HuH-7 (cell line): ENCODE measurements around the gene ADAMTSL1.

Experiments used
- DNase-seq: peaks from one replicate; pipeline ENCODE4 v3.0.0; 2011; ENCODE audit warnings: low spot score

ADAMTSL1 gene

DNA sequence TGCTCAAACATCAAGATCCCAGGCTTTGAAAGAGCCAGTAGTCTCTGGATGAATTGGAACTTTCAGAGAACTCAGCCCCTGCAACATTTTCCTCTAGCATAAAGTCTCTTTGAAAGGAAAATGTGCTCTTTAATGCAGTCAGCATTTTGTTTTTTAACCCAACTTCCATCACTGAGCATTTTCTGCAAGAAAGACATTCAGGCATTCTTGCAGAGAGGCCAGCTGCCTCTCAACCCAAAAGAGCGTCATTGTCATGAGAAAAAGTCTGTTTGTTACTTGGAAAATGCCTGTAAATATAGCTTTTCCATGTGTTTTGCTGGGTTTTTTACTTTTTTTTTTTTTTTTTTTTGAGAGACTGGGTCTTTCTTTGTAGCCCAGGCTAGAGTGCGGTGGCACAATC lies 225.0 kb downstream of the ADAMTSL1 start:
- no peak for DNase-seq

DNA sequence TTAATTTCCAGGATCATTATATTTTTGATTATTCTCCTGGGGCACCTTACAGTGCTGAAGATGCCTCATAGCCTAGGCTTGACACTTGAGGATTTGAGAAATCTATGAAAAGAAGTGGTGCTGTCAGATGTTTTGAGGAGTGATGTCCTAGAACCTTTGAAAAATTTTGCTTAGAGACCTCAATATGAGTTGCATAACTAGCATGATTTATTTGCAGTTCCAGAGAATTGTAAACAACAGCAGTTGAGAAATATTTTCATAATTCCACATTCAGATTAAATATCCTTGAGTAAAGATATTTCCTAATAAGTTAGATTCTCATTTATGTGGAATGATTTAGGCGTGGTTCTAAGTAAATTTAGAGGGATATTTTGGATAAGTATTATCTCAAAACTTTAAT lies 225.8 kb downstream of the ADAMTSL1 start:
- no peak for DNase-seq

- DNase-seq, result no peak
Observed at GRCh38 chr9:18700714-18701113, 226.8 kb downstream of the ADAMTSL1 start.

DNA sequence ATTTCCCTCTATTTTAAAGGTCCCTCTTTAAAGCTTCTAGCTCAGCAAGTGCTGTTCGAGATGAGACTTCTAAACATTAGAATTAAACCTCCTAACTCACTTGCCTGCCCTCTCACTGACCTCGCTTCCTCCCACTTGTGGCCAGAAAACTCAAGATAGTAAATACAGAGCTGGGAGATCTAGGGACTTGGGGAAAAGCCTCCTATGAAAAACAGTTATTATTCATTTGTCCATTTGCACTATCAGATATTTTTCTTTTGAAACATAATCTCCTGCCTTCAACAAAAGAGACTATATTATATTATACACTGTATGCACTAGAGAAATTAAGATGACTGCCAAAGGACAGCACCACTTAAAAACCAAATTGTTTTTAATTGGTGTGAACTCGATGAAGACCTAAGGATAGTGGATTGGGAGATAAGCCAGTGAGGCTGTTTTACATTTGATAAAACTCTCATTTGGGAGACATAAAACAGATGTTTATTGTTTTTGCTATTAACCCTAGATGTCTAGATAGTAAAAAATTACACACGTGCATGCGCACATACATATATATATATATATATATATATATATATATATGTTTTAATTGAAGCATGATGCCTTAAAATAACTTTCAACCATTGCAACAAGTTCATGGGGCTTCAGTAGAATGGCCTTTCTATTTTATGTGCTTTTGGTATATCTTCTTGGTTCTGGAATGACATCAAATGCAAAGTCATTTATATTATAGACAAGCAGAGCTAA lies 229.4 kb downstream of the ADAMTSL1 start:
- DNase-seq, result no peak

DNA sequence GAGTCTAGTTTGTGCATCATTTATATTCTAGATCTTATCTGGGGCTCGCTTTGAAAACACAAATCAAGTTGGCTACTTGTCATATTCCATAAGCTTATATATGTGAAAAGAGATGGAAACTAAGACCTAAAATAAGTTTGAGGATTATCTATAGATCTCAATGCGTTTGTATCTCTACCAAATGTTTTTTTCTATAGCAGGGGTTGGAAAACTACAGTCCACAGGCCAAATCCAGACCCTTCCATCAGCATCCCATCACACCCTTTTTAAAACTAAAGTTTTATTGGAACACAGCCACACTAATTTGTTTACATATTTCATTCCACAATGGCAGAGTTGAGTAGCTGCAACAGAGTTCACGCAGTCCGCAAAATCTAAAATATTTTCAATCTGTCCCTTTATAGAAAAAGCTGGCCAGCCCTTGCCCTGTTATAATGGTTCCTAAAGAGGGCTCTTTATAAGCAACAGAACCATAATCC lies 230.0 kb downstream of the ADAMTSL1 start:
- DNase-seq, result no peak

- no peak for DNase-seq
Observed at GRCh38 chr9:18705796-18706392, 231.9 kb downstream of the ADAMTSL1 start.

- no peak for DNase-seq
Observed at GRCh38 chr9:18706648-18707047, 232.7 kb downstream of the ADAMTSL1 start.

DNA sequence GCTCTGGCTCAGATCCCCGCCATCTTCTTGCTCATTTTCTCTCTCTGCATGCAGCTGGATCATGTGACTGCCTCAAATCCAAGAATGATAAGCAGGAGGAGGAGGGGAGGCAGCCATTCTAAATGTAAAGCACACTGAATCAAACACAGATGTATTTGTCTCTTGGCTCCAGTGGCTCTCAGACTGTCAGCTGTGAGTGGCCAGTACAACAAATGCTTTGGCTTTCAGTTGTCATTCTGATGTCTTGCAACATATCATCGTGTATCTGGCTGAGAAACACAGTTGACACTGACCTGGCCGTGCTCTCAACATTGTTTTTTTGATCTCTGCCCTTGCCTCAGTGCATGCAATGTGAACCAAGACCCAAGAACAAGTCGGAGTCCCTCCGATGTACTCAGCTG lies 233.1 kb downstream of the ADAMTSL1 start:
- DNase-seq, result no peak

GRCh38 chr9:18707489-18708205 lies 233.7 kb downstream of the ADAMTSL1 start:
- DNase-seq, result no peak

DNA sequence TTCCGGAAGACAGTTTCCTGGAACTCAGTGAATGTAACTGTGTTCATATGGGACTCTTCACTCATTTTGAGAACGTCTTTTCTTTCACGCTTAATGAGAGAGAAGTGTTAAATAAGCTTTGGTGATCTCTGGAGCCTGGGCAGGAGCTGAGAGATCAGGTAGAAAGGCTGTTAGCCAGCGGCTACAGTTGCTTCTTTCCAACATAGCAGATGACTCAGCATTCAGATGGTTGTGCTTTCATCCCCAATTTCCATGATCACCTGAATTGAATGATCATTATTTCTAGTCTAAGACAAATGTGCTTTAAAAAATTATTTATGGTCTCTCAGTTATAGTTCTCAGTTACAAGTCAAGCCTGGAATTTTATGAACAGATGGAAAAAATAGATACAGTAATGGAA lies 234.5 kb downstream of the ADAMTSL1 start:
- no peak for DNase-seq

DNA sequence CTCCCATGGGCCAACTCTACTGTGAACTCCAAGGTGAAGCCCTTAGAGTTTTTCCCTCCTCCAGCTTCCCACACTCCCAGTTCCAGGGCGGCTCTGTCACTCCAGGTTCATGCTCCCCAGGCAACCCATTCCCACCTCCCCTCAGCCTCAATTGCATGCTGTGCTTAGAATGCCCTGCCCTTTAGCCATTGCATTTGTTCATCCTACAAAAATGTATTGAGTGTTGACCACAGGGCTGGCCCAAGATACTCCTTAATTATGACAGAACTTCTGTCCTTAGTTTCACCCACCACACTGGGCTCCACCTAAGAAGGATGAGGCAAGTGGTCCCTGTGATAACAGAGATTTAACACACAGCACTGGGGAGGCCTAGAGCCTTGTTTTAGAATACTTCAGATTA lies 236.1 kb downstream of the ADAMTSL1 start:
- DNase-seq, result no peak

GRCh38 chr9:18717759-18718158 lies 243.8 kb downstream of the ADAMTSL1 start:
- no peak for DNase-seq

DNA sequence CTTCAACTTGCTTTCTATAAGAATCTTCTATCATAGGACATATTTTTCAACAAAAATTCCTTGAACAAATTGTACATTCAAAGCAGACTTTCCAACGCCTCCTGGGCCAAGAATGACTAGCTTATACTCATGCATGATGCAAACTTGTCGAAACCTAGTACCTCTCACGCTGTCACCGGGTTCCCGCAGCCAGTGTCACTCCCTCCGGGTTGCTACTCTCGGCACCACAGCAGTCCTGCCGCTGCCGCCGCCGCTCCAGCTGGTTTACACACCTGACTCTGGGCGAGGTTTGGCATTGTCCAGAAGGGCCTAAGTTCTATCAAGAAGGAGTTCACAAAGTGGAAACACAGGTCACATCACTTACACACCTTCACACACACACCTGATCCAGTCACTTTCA lies 244.4 kb downstream of the ADAMTSL1 start:
- DNase-seq, result no peak

- DNase-seq, result no peak
Observed at GRCh38 chr9:18718932-18719331, 245.0 kb downstream of the ADAMTSL1 start.

GRCh38 chr9:18720691-18721090 lies 246.7 kb downstream of the ADAMTSL1 start:
- DNase-seq, result no peak

DNA sequence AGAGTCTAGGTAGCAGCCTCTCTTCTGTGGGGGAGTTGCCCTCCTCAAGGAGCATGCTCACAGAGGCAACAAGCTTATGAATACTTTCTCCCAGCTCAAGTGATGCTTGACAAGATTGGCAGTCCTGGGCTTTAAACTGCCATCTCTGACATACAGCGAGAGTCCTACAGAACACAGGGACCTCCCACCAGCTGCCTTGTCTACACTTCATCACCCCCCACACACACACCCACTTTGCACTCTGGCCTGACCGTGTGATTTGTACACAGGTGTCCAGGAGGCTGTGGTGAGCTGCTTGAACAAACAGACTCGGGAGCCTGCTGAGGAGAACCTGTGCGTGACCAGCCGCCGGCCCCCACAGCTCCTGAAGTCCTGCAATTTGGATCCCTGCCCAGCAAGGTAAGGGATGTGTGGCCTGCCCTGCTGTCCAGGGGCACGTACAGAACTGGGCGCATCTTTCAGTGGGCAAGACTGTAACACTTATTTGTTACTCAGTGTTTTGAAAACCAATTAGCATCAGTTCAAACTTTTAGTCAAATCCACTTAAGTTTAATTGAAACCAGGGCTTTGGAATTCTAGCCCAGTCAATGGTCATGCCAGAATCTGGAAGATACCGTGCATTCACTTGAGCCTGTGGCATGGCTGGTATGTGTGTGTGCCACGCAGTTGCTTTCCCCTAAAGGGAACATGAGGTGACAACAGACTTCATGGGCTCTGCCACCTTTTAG lies 247.5 kb downstream of the ADAMTSL1 start:
- no peak for DNase-seq

DNA sequence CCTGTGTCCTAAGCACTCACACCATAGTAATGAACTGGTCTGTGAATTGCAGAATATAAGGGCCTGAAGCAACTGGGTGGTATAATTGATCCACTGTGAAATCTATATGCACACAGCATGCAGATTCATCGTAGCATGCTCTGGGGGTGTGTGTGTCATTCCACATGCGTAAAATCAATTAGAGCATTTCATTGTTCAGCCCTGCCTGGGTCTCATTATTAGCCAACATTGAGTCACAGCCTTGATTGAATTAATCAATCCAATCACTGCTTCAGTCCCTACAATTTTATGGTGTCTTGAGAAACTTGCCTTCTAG lies 248.0 kb downstream of the ADAMTSL1 start:
- no peak for DNase-seq

- no peak for DNase-seq
Observed at GRCh38 chr9:18722882-18723281, 248.9 kb downstream of the ADAMTSL1 start.

DNA sequence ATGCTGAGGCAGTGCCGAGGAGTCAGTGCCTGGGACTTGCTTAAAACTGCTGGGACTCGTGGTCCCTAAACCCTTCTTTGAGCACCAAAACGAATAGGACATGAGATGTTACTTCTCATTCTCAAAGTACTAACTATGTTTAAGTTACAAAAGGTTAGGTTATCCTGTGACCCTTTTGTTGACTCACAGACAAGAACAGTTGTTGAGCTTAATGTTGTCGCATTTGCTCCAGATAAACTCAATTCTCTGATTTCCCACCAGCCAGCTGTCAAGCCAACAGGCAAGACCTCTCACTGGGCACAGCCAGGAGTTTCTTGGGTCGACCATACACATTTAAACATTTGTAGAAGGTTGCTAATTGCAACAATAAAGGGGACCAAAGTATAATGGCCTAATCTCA lies 249.4 kb downstream of the ADAMTSL1 start:
- no peak for DNase-seq

- DNase-seq, result no peak
Observed at GRCh38 chr9:18726546-18726945, 252.6 kb downstream of the ADAMTSL1 start.

GRCh38 chr9:18727904-18728303 lies 254.0 kb downstream of the ADAMTSL1 start:
- DNase-seq, result no peak

GRCh38 chr9:18728642-18729041 lies 254.7 kb downstream of the ADAMTSL1 start:
- DNase-seq, result no peak

GRCh38 chr9:18730241-18730640 lies 256.3 kb downstream of the ADAMTSL1 start:
- DNase-seq, result no peak
